Spleen (tissue), 13 donors: ENCODE data around the gene NBL1. TPM values are rescaled to one million over a fixed set of nuclear protein-coding genes. Genes with fewer than 3 reads are reported as not detected.

Experiments used
- DNase-seq: peaks from one replicate; pipeline ENCODE4 v3.0.0-alpha.2; 2020
- H3K27ac ChIP-seq, 8 donors: fragments of 200-600 bp; sonication (generic) in 7 of 8; 1 replicate in 4 of 8; 2 replicates in 4 of 8; pipeline versions ENCODE4 v1.5.0 to v1.8.0; 2016 to 2021; ENCODE audit warnings: inconsistent platforms in 4 of 8, mild to moderate bottlenecking in 4 of 8, moderate library complexity in 1 of 8
- H3K27me3 ChIP-seq, 7 donors: fragments of 200-600 bp; sonication (generic) in 6 of 7; replicated peaks in 1 of 7; 1 replicate in 4 of 7; 2 replicates in 3 of 7; pipeline versions ENCODE4 v1.5.0 to v1.8.0; 2016 to 2021; ENCODE audit warnings: inconsistent platforms in 3 of 7, mild to moderate bottlenecking in 1 of 7
- H3K36me3 ChIP-seq, 6 donors: fragments of 200-600 bp; sonication (generic) in 5 of 6; 1 replicate in 4 of 6; 2 replicates in 2 of 6; pipeline versions ENCODE4 v1.5.0 to v1.8.0; 2016 to 2021; ENCODE audit warnings: inconsistent platforms in 2 of 6
- H3K4me1 ChIP-seq, 6 donors: fragments of 200-600 bp; sonication (generic) in 5 of 6; 1 replicate in 3 of 6; 2 replicates in 3 of 6; pipeline versions ENCODE4 v1.5.0 to v1.8.0; 2016 to 2021; ENCODE audit warnings: inconsistent platforms in 3 of 6
- H3K4me3 ChIP-seq, 8 donors: fragments of 200-600 bp; sonication (generic) in 7 of 8; 1 replicate in 4 of 8; 2 replicates in 4 of 8; pipeline versions ENCODE4 v1.5.0 to v1.8.0; 2016 to 2021; ENCODE audit warnings: inconsistent platforms in 4 of 8, mild to moderate bottlenecking in 4 of 8, moderate library complexity in 2 of 8
- H3K9me3 ChIP-seq, 8 donors: fragments of 200-600 bp; sonication (generic) in 7 of 8; 1 replicate in 4 of 8; 2 replicates in 4 of 8; pipeline versions ENCODE4 v1.5.0 to v1.8.0; 2016 to 2021; ENCODE audit warnings: inconsistent platforms in 4 of 8
- CTCF ChIP-seq, 11 experiments: fragments of 200-600 bp in 7 of 11; fragments of 450-650 bp in 4 of 11; sonication (generic) in 4 of 11; IDR thresholded peaks in 8 of 11; conservative IDR thresholded peaks in 3 of 11; 1 replicate in 7 of 11; 2 replicates in 4 of 11; pipeline versions ENCODE4 v1.4.0 to v1.8.0; 2016 to 2021; ENCODE audit warnings: antibody characterized with exemption in 11 of 11, inconsistent platforms in 4 of 11, mild to moderate bottlenecking in 1 of 11
- POLR2A ChIP-seq, 3 donors: fragments of 450-650 bp; IDR thresholded peaks; one replicate each; pipeline ENCODE4 v1.5.1; 2017; ENCODE audit warnings: antibody characterized with exemption in 3 of 3, mild to moderate bottlenecking in 1 of 3
- POLR2AphosphoS5 ChIP-seq, 3 donors: sonication (generic); formaldehyde crosslinking; IDR thresholded peaks; one replicate each; pipeline ENCODE4 v1.5.1; 2017; ENCODE audit warnings: antibody characterized with exemption in 3 of 3
- WGBS, 5 donors: extraction: QIAGEN DNeasy Blood & Tissue Kit in 3 of 5; methylation state at CpG; one replicate each; pipeline versions ENCODE4 v1.1.5 to v1.1.7; 2013 to 2018; 5-methylcytosine and 5-hydroxymethylcytosine counted together
- intact Hi-C: fragments of 100-400 bp; cut with DNase I; formaldehyde crosslinking; loops from one replicate; pipeline ENCODE4 v1.15.0; 2023; ENCODE audit warnings: low total_unique reads
- long read RNA-seq, 2 donors: transcript quantifications; one replicate each; lab custom pipeline, GENCODE V29; 2026
- polyA plus RNA-seq, 3 donors: library from polyadenylated mRNA; stranded (reverse); fragments of 200-250 nt; gene quantifications; one replicate each; pipeline ENCODE4 v1.2.1, GENCODE V29; 2013
- total RNA-seq, 7 donors: library from RNA; depleted of rRNA in 3 of 7; stranded (reverse); fragments of >200 nt in 3 of 7; fragmentation: NEBNext Ultra II Directional in 4 of 7; extraction: Animal tissue kit (Norgen Biotek cat#: 25700) in 4 of 7; gene quantifications; one replicate each; pipeline versions ENCODE4 v1.1.0 to v1.2.1, GENCODE V29; 2016 to 2021
- donor health status: healthy with polysubstance abuse.
- donor health status: DM: no; HTN: no; CAD: no; lungs with moderate emphysema.
- donor health status: DM: no; HTN: no; CAD: no.
- donor health status: Bipolar disorder and iron deficiency.
- donor health status: healthy.
- donor health status: DM: no; HTN: no; CAD: no.
- donor health status: DM: yes; HTN: yes; CAD: no.

NBL1 gene
- total RNA-seq (10 to 100 TPM in 6 of 7 donors, 1 to 10 TPM in 1; 9.9 to 50.1 (median 18.6) TPM), polyA plus RNA-seq (10 to 100 TPM; 16.4 to 26.8 (median 16.6) TPM)
- long read RNA-seq, donor 1, partial matches to known transcripts, result 0 of 1 reads
- long read RNA-seq, donor 1, other reads (novel, unspliced or antisense), result 0 of 1 reads
- long read RNA-seq, donor 2, transcript NBL1-202 (4 exons, 2,172 nt), result major isoform, 5 of 5 reads
- long read RNA-seq, donor 2, partial matches to known transcripts, result 0 of 5 reads
- long read RNA-seq, donor 2, other reads (novel, unspliced or antisense), result 0 of 5 reads

DNA sequence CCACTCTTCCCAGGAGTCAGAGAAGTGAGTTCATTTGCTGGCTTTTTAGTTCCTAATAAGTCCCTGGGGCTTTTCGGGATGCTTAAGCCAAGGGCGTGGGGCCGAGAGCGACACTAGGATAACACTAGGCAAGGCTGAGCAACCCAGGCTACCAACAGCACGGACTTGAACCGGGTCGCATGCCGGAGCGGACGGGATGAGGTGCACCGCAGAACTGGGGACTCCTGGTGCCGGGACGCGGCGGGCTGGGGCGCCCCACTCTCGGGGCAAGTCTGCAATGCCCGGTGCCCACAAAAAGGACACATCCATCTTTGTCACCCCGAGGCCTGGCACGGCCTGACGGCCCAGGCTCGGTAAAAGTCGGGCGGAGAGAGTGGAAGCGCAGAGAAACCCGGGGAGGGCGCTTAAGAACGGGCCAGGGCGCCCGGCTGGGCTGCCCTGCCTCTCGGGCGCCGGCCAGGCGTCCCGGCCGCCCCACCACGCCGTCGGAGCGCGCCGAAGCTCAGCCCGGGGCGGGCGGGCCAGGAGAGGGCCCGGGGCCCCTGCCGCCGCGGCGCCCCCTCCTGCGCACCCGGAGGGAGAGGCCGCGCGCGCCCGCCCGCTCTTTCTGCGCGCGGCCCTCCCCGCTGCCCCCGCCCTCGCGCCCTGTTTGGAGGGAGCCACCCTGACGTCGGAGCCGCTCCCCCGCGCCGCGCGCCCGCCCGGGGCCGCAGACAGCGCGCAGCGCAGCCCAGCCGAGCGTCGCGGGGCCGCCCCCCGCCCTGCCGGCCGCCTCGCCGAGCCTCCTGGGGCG is at the start of gene NBL1:
Gene NBL1, plus strand, starts transcription at position 710 of the 793 bp plus-strand sequence. CDS start 10,720 bp downstream, outside the sequence.
- TF ChIP-seq POLR2AphosphoS5 (IDR thresholded peaks at IDR 0.05), result peak in 1 of 3 donors; percentile 30
- no peak for TF ChIP-seq POLR2A (IDR thresholded peaks at IDR 0.05)
- TF ChIP-seq CTCF (IDR thresholded peaks at IDR 0.05 in 8 of 11, conservative IDR thresholded peaks at IDR 0.05 in 3 of 11), result no peak
- H3K9me3 ChIP-seq, result no peaks in the 10 kb centered on the region
- DNase-seq, result no peak
- H3K27me3 ChIP-seq, result peaks cover 0 to 83% (median 25%) of the 10 kb centered on the region in 7 donors
- peak within 1 kb of the TSS in 7 of 8 donors; percentile 38 to 82 (median 66) for H3K27ac ChIP-seq
- peak within 1 kb of the TSS; percentile 41 to 78 (median 54) for H3K4me3 ChIP-seq
- 2 to 10% (median 3%) methylated on average over 15 to 89 of the region's 90 CpGs for WGBS, 5 donors
- intact Hi-C loops, result no loop called here
- peaks cover 6 to 49% (median 30%) of the 10 kb centered on the region in 6 donors for H3K4me1 ChIP-seq
- H3K36me3 ChIP-seq, result no peaks in the 10 kb centered on the region

- TF ChIP-seq CTCF (IDR thresholded peaks at IDR 0.05 in 8 of 11, conservative IDR thresholded peaks at IDR 0.05 in 3 of 11) (peak in 1 of 11 experiments; percentile 3), POLR2AphosphoS5 (IDR thresholded peaks at IDR 0.05) (no peak)
- Histone ChIP-seq H3K9me3 (no peaks in the 10 kb centered on the region), H3K27ac (peak overlapping the region; percentile 93 to 97 (median 95)), H3K4me3 (peak overlapping the region; percentile 65 to 99 (median 86)), H3K36me3 (peaks cover 0 to 8% (median 0%) of the 10 kb centered on the region in 6 donors), H3K27me3 (no peaks in the 10 kb centered on the region), H3K4me1 (peaks cover 25 to 53% (median 38%) of the 10 kb centered on the region in 6 donors)
- intact Hi-C loops, result loop anchor here (10.0 kb wide), 1 partner anchor 111 kb away; the partner anchor contains the start of gene CAPZB
- 7 to 13% (median 11%) methylated on average over 11 of the region's 11 CpGs for WGBS, 5 donors
- DNase-seq, result no peak
Measured at GRCh38 chr1:19596065-19596713, 47.9 kb upstream of the NBL1 start.

- Histone ChIP-seq H3K36me3 (peaks cover 0 to 15% (median 0%) of the 10 kb centered on the region in 6 donors), H3K27me3 (no peaks in the 10 kb centered on the region), H3K9me3 (no peaks in the 10 kb centered on the region), H3K27ac (peak overlapping the region; percentile 93 to 97 (median 95)), H3K4me3 (peak overlapping the region; percentile 65 to 99 (median 86)), H3K4me1 (peaks cover 25 to 60% (median 38%) of the 10 kb centered on the region in 6 donors)
- intact Hi-C loops, result loop anchor here (10.0 kb wide), 1 partner anchor 112 kb away; the partner anchor contains the start of gene CAPZB
- peak in 3 of 11 experiments; percentile 21 to 51 (median 50) for TF ChIP-seq CTCF (IDR thresholded peaks at IDR 0.05 in 8 of 11, conservative IDR thresholded peaks at IDR 0.05 in 3 of 11)
- TF ChIP-seq POLR2AphosphoS5 (IDR thresholded peaks at IDR 0.05), result peak; percentile 90 to 94 (median 94)
- peak; percentile 8 to 53 (median 18) for TF ChIP-seq POLR2A (IDR thresholded peaks at IDR 0.05)
- DNase-seq, result peak; percentile 98
- WGBS, 5 donors, result 0 to 2% (median 0%) methylated on average over 25 to 65 of the region's 65 CpGs
Measured at GRCh38 chr1:19596714-19597495, 47.2 kb upstream of the NBL1 start.
